Kidney glomerular epithelial cell (primary cell): ENCODE results near the gene MFSD12.

Experiments
- DNase-seq: peaks from one replicate; lab custom pipeline; 2025; lab: John Stamatoyannopoulos, UW

The MFSD12 gene

DNA sequence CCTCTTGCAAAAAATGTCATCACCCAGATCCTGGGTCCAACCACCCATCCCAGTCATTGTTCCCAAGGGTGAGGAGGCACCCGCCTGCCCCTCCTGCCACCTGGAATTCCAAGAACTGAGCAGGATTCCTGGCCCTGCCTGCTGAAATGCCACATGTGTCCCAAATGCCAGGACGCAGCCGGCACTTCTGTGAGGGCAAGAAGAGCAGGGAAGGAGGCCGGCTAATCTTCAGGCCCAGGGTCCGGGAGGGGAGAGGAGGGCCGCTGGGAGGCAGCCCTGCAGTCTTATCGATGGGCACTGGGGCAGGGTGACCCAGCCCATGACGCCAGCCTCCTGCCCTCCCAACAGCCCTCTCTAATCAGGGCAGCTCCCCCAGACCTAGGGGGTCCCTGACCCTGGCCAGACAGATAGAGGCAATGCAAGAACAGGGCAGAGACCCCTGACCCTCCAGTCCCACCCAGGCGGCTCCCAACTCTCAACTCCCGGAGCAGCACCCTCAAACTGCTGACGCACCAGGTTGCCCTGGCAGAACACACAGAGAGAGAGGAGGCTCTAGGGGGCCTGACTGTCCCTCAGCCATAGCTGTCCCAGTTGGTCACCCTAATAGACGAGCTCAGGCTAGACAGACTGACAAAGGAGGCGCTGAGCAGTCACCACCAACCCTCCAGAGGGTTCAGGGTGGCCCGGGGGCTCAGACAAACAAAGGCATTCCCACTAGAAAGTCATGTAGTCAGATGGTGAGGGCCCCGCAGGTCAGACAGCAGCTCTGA, 1.5 kb downstream of the MFSD12 start:
- DNase-seq: no peak

GRCh38 chr19:3554254-3555083, 2.9 kb downstream of the MFSD12 start:
- peak; percentile 13 for DNase-seq

DNA sequence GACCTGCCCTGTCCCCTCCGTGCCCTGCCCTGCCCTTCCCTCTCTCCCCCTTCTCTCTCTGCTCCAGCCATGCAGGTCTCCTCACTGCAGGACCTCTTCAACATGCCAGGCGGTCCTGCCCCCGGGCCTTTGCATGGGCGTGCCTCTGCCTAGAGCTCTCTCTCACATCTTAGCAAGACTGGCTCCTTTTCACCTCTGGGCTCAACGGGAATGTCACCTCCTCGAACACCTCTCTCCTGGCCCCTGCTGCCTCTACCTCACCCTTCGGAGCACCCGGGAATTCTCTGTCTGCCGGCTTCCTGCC, 5.6 kb downstream of the MFSD12 start:
- no peak for DNase-seq

DNA sequence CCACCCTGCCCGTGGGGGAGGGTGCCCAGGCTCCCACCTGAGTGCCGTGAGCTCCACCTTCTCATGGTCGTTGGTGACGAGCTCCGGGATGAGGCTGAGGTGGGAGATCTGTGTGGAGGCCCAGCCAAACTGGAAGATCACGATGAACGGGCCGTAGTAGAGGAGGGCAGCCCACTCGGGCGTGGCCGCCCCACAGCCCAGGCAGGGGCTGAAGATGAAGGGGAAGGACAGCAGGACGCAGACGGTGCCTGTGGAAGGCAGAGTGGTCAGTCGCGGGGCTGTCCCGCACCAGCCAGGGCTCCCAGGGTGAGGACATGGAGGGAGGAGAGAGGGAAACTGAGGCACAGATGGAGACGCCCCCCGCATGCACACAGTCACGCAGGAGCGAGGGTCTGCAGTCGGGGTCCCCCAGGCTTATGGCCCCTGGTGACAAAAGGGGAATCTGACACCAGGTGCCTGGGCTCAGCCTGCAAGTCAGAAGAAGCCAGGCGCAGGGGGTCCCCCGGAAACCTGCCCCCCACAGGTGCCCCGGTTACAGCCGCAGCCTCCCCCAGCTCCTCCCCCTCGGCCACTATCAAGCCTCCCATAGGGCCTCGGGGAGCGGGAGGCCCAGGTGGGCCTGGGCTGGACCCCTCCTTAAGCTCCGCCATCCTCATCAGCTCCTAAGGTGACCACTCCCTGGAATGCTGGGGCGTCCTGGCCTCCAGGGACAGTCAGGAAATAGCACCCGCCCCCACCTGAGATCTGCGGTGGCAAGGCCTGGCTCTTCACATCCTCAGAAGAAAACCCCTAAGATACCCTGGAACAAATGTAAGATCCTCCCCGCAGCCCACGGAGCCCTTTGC, 6.2 kb downstream of the MFSD12 start:
- no peak for DNase-seq

GRCh38 chr19:3549816-3550215, 7.6 kb downstream of the MFSD12 start:
- no peak for DNase-seq

GRCh38 chr19:3548606-3549005, 8.8 kb downstream of the MFSD12 start:
- DNase-seq: no peak

GRCh38 chr19:3547767-3548282, 9.6 kb downstream of the MFSD12 start:
- DNase-seq: no peak

GRCh38 chr19:3547301-3547731, 10.1 kb downstream of the MFSD12 start:
- no peak for DNase-seq

DNA sequence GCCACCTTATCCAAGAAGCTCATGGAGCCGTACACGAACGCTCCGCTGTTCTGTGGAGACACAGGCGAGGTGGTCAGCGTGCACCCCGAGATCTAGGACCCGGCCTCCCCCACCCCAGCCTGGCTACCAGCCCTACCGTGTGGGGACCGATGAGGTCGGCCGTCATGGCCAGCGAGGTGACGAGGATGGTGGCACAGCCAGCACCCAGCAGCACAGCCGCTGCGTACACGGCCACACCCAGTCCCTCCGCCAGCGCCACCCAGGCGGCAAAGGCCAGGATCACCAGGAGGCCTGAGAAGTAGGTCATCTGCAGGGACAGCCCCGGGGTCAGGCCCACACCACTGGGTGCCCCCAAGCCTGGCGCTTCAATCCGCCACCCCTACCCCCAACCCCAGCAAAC, 11.3 kb downstream of the MFSD12 start:
- DNase-seq: no peak

DNA sequence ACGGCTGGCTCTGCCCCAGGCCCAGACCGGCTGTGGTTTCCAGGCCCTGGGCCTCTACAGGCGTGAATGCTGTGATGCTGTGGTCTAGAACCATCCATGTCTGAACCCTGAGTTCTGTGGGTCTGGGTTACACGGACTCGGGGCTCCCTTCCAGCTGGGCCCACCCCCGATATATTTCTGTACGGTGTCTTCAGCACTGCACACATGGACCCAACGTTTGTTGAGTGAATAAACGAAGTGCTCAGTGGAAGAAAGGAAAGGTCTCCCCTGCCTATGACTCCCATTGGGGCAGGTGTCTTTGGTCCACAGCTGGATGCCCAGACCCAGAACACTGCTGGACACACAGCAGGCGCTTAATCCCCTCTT, 11.7 kb downstream of the MFSD12 start:
- DNase-seq: no peak

GRCh38 chr19:3544742-3545668, 12.4 kb downstream of the MFSD12 start:
- DNase-seq: peak; percentile 9

DNA sequence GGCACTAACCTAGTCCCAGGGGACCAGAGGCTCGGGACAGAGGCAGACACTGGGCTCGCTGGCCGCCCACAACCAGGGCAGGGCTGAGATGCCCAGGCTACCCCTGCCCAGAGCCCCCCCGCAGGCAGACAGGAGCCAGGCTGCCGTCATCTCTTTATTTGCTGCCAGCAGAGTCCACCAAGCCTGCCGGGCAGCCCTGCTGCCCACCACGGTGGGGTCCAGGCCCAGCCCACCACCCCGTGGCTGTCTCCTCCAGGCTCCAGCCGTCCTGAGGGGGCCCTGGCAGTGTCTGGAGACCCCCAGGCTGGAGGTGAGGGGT, 13.4 kb downstream of the MFSD12 start:
- no peak for DNase-seq

- DNase-seq: no peak
Observed at GRCh38 chr19:3543150-3544057, 14.0 kb downstream of the MFSD12 start.

- no peak for DNase-seq
Observed at GRCh38 chr19:3539756-3540118, 17.6 kb downstream of the MFSD12 start.

- no peak for DNase-seq
Observed at GRCh38 chr19:3538965-3539755, 18.2 kb downstream of the MFSD12 start, which contains the start of gene TEKTIP1. TSS of gene TEKTIP1 (plus strand) at chr19:3539174. CDS start at chr19:3539178, 4 bp downstream.

DNA sequence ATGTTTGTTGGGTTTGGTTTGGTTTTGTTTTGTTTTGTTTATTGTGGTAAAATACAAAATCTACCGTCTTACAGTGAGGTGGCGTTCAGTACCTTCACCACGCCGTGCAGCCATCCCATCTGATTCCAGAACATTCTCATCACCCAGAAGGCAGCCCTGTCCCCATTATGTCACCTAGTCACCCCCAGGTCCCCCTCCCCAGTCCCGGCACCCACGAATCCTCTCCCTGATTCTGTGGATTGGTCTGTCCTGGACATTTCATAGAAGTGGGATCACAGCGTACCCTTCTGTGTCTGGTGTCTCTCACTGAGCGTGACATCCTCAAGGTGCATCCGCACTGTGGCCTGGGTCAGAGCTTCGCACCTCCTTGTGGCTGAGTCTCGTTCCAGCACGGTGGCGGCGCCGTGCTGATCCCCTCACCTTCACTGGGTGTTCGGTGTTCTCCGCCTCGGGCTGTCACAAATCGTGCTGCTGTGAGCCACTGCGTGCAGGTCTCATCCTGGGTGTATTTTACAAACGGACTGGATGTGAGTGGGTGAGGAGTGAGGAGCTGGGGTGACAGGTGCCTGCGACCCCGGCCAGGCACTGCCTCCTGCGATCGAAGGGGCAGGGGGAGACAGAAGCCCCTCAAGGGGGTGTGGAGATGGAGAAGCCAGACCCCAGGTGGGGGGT, 19.0 kb downstream of the MFSD12 start:
- no peak for DNase-seq

- no peak for DNase-seq
Observed at GRCh38 chr19:3537438-3538240, 19.7 kb downstream of the MFSD12 start.

- DNase-seq: no peak
Observed at GRCh38 chr19:3537101-3537437, 20.3 kb downstream of the MFSD12 start.
